Measurements from ENCODE around the gene NCAM1.

Gene NCAM1

GRCh38 chr11:113134626-113135025, 173.4 kb downstream of the NCAM1 start:
- Histone ChIP-seq H3K4me1 (ENCODE audit: control insufficient read depth, insufficient read depth, low read length) (no peaks in the 10 kb centered on the region), H3K36me3 (ENCODE audit: control insufficient read depth in 2 of 2, insufficient read depth in 1 of 2, low read length in 2 of 2) (no peaks in the 10 kb centered on the region), H3K9me3 (ENCODE audit: control insufficient read depth, insufficient read depth, low read depth, low read length) (no peaks in the 10 kb centered on the region), H3K4me3 (ENCODE audit: low read depth, low read length) (no peak overlapping the region), H3K27ac (ENCODE audit: extremely low read depth, low read depth, low read length) (no peak overlapping the region)
- ChIA-PET CTCF (interaction anchor here (1.0 kb wide), 1 partner anchor 20 kb away, joined by 3 read pairs; no protein-coding TSS in a partner anchor), POLR2A (no interaction called here)
- no peak for TF ChIP-seq ZNF398 (tag by site-specific recombination; IDR thresholded peaks at IDR 0.05)
- TF ChIP-seq ZNF555 (tag by site-specific recombination; conservative IDR thresholded peaks at IDR 0.05): no peak
- no peak for TF ChIP-seq ZNF664 (tag by site-specific recombination; IDR thresholded peaks at IDR 0.05)
- no peak for TF ChIP-seq KLF10 (tag by site-specific recombination; IDR thresholded peaks at IDR 0.05)
- TF ChIP-seq ZNF138 (tag by site-specific recombination; IDR thresholded peaks at IDR 0.05; ENCODE audit: borderline replicate concordance): no peak
- no peak for TF ChIP-seq ZNF580 (tag by site-specific recombination; IDR thresholded peaks at IDR 0.05)
- TF ChIP-seq YY1 (tag by site-specific recombination; IDR thresholded peaks at IDR 0.05): no peak
- no peak for TF ChIP-seq ZNF311 (tag by site-specific recombination; IDR thresholded peaks at IDR 0.05; ENCODE audit: borderline replicate concordance)
- no peak for TF ChIP-seq ZNF670 (tag by site-specific recombination; IDR thresholded peaks at IDR 0.05; ENCODE audit: low read depth)

DNA sequence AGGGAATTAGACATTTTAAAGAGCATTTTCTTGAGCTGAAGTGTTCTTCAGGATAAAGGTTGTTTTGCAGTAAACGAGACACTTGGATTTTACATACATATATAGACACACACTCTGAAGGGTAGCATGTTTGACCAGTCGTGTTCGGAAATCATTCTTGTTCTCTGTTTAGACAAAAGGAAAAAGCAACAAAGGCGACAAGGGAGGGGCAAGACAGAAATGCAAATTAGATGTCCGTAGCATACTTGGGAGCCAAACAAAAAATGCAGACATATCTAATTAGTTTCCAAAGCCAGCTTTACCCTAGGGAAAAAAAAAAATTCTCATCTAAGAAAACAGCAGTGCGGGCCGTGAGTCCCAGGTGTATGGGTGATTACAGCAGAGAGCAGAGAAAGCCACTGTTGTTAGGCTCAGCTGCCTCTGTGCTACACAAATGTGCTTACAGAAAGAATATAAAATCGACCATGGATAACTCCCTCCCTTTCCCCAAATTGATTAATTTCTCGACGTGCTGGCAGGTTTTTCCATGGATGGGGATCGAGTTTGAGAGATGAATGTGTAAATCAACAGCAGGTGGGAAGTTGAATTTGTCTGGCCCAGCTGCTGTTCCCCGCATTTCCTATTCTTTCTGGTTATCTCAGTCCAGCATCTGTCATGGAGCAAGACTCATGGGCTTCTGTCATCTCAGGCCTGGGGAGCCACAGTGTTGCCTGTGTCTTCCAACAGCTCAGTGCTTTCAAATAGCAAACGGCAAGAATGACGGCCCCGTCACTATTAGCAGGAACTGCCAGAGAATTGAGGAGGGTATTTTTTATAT, 176.7 kb downstream of the NCAM1 start:
- ChIA-PET CTCF (interaction anchor here (1.2 kb wide), 1 partner anchor 9 kb away, joined by 4 read pairs; no protein-coding TSS in a partner anchor), POLR2A (no interaction called here)
- TF ChIP-seq ZBTB8A (tag by site-specific recombination; IDR thresholded peaks at IDR 0.05) (no peak), ZNF747 (tag by site-specific recombination; IDR thresholded peaks at IDR 0.05) (no peak), ZNF132 (tag by site-specific recombination; IDR thresholded peaks at IDR 0.05; ENCODE audit: borderline replicate concordance) (no peak), ZFP69B (tag by site-specific recombination; IDR thresholded peaks at IDR 0.05) (no peak), ZNF658 (tag by site-specific recombination; IDR thresholded peaks at IDR 0.05) (no peak), ZBTB20 (tag by site-specific recombination; IDR thresholded peaks at IDR 0.05) (no peak), ZNF585B (tag by site-specific recombination; IDR thresholded peaks at IDR 0.05) (no peak), ZNF558 (tag by site-specific recombination; IDR thresholded peaks at IDR 0.05) (no peak), ZBTB21 (tag by site-specific recombination; IDR thresholded peaks at IDR 0.05) (no peak), GLIS2 (tag by site-specific recombination; IDR thresholded peaks at IDR 0.05) (no peak), ZNF239 (tag by site-specific recombination; IDR thresholded peaks at IDR 0.05) (no peak), ZNF555 (tag by site-specific recombination; conservative IDR thresholded peaks at IDR 0.05) (no peak), ZNF140 (tag by site-specific recombination; IDR thresholded peaks at IDR 0.05) (no peak)
- TF ChIP-seq, protein P1, sequence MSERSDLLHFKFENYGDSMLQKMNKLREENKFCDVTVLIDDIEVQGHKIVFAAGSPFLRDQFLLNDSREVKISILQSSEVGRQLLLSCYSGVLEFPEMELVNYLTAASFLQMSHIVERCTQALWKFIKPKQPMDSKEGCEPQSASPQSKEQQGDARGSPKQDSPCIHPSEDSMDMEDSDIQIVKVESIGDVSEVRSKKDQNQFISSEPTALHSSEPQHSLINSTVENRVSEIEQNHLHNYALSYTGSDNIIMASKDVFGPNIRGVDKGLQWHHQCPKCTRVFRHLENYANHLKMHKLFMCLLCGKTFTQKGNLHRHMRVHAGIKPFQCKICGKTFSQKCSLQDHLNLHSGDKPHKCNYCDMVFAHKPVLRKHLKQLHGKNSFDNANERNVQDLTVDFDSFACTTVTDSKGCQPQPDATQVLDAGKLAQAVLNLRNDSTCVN (tag by site-specific recombination; optimal IDR thresholded peaks at IDR 0.05): no peak
- TF ChIP-seq, protein P2, sequence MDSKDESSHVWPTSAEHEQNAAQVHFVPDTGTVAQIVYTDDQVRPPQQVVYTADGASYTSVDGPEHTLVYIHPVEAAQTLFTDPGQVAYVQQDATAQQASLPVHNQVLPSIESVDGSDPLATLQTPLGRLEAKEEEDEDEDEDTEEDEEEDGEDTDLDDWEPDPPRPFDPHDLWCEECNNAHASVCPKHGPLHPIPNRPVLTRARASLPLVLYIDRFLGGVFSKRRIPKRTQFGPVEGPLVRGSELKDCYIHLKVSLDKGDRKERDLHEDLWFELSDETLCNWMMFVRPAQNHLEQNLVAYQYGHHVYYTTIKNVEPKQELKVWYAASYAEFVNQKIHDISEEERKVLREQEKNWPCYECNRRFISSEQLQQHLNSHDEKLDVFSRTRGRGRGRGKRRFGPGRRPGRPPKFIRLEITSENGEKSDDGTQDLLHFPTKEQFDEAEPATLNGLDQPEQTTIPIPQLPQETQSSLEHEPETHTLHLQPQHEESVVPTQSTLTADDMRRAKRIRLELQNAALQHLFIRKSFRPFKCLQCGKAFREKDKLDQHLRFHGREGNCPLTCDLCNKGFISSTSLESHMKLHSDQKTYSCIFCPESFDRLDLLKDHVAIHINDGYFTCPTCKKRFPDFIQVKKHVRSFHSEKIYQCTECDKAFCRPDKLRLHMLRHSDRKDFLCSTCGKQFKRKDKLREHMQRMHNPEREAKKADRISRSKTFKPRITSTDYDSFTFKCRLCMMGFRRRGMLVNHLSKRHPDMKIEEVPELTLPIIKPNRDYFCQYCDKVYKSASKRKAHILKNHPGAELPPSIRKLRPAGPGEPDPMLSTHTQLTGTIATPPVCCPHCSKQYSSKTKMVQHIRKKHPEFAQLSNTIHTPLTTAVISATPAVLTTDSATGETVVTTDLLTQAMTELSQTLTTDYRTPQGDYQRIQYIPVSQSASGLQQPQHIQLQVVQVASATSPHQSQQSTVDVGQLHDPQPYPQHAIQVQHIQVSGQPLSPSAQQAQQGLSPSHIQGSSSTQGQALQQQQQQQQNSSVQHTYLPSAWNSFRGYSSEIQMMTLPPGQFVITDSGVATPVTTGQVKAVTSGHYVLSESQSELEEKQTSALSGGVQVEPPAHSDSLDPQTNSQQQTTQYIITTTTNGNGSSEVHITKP (tag by site-specific recombination; IDR thresholded peaks at IDR 0.05): no peak
- Histone ChIP-seq H3K27ac (ENCODE audit: extremely low read depth, low read depth, low read length) (no peak overlapping the region), H3K4me3 (ENCODE audit: low read depth, low read length) (no peak overlapping the region), H3K36me3 (ENCODE audit: control insufficient read depth in 2 of 2, insufficient read depth in 1 of 2, low read length in 2 of 2) (no peaks in the 10 kb centered on the region), H3K9me3 (ENCODE audit: control insufficient read depth, insufficient read depth, low read depth, low read length) (no peaks in the 10 kb centered on the region), H3K4me1 (ENCODE audit: control insufficient read depth, insufficient read depth, low read length) (no peaks in the 10 kb centered on the region)

All from HEK293 (cell line).